Stimulated activated CD8-positive, alpha-beta memory T cell treated with anti-CD3 and anti-CD28 coated beads, Interleukin-7, amount 100 ng/mL, for 48 hours (primary cell): ENCODE data around the gene NEU3.
A peak's percentile ranks its signal among the peaks of the same experiment; 100 is the strongest.
"Not testable (repeated sequence)": the region's sequence is repeated elsewhere in the genome, so short reads cannot be mapped to it uniquely, and the experiment has no call there.

Experiments
- DNase-seq, 2 donors: peaks; one replicate each; pipeline ENCODE4 v3.0.0-alpha.2; 2020; ENCODE audit warnings: low read depth in 1 of 2; ENCODE audit errors: extremely low read depth in 1 of 2

The NEU3 gene

DNA sequence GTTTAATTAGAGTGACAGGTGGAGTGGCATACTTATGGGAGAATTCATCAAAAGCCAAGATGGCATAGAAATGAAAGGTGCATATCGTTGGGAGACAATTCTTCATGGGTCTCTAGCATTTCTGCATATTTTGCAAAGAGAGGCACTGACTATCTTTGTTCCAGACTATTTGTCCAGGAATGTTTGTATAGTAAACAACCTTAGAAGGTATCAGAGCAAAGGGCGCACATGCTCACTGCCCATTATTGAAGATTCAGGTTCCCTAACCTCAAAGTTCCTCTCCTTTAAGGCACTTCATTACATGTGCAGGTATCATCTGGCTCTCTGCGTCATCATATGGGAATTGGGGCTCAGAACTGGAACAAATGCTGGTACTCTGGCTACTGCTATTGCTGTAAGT is 4.7 kb upstream of the NEU3 start:
- no peak for DNase-seq

DNA sequence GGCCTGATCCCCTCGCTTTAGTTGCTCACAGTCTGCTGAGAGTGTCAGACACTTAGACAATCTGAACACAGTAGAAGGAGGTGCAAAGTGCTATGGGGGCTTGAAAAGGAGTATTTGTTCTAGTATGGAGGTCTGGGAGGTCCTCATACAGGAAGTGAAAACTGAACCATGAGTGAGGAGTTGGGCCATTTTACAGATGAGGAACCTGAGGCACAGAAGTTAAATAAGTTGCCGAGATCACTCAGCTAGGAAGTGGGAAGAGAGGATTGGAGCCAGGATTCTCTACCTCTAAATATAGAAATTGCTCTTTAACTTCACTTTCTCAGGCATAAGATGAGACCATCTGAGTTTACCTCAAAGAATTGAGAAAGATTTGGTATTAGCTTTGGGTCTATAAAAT is 4.0 kb upstream of the NEU3 start:
- no peak for DNase-seq

DNA sequence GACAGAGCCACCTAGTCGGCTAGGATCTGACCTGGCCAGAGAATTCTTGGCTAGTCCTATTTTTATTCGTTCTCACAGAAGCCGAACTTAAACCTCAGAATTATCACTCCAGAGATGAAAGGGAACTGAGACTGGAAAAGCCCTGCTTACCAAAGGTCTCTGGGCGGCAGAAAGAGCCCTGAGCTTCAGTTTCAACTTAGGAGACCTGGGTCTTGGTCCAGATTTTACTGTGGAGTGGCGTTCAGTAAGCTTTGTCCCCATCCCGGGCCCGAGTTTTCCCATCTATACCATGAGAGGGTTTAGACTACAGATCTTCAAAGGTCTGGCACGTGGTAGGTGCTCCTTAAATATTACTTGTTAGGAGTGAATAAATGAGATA is 516 bp downstream of the NEU3 start:
- no peak for DNase-seq

DNA sequence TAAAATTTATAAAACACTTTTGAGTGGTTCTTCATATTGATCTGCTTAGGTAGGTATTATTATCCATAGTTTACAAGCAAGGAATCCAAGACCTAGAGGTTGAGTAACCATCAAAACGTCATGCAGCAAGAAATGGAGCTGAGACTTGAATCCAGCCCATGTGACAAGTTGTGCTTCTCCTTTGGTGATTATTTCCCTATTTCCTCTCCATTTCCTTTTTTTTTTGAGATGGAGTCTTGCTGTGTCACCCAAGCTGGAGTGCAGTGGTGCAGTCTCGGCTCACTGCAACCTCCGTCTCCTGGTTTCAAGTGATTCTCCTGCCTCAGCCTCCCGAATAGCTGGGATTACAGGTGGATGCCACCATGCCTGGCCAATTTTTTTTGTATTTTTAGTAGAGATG is 1.4 kb downstream of the NEU3 start:
- DNase-seq, result not testable (repeated sequence)

DNA sequence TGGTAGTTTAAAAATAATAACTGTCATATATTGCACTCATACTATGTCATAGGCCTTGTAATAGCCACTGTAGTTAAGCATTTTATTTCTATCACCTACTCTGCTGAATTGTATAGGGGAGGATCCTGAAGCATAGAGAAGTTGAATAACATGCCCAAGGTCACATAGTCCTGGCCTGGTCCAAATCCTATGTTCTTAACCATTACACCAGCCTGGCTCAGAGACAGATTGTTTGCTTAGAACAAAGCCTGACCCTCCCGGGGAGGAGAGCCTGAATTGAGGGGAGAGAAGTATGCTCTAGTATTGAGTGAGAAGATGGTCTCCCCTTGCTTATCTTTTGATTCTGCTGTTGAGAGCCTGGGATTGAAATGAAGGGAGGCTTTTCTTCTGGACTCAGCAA is 2.2 kb downstream of the NEU3 start:
- DNase-seq, result no peak

DNA sequence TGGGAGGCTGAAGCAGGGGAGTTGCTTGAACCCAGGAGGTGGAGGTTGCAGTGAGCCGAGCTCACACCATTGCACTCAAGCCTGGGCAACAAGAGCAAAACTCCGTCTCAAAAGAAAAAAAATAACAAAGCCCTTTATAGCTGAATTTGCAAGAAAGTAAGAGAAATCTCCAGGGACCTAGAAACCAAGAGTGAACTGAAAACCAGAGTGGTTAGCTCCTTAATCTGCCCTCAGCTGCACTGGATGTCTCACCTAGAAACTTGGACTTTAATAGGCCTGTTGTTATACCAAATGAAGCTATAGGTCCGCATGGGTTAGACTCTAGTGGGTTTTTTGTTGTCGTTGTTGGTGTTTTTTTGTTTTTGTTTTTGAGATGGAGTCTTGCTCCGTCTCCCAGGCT is 4.1 kb downstream of the NEU3 start:
- no peak for DNase-seq

DNA sequence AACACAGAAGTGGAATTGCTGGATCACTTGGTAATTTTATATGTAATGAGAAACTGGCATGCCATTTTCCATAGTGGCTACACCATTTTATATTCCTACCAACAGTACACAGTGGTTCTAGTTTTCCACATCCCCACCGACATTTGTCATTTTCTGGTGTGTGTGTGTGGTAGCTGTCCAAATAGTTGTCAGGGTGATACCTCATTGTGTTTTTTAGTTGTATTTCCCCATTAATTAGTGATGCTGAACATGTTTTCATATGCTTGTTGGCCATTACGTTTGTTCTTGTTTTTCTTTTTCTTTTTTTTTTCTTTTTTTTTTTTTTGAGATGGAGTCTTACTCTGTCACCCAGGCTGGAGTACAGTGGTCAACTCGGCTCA is 12.2 kb downstream of the NEU3 start:
- no peak for DNase-seq

DNA sequence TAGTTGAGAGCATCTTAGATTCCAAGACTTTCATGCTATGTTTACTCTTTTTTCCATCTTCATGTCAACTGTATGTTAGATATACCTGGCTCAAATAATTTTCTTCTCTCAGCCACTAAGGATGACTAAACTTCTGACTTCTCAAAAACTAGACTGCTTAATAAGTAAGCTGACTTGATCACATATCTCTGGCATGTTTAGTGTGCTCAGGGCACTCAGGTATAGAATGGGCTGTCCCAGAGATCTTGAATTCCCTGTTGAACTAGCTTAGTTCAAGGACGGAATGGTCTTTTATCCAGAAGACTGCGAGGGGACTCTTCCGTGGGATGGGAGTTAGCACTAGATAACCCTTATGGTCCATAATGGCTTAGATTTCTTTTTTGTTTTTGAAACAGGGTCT is 13.0 kb downstream of the NEU3 start:
- DNase-seq, result no peak

DNA sequence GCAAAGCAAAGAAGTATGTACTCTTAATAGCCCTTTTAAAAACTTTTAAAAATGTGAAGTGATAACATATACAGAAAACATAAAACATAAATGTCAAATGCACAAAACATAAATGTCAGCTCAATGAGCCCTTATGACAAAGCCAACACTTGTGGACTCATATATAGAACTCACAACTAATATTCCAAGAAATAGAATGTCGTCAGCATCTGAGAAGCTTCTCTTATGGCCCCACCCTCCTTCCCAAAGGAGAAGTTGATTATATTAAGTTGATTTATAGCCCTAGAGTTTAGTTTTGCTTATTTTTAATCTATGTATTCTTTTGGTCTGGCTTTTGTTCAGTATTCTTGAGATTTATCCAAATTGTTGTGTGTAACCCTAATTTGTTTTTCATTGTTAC is 13.8 kb downstream of the NEU3 start:
- DNase-seq, result no peak

DNA sequence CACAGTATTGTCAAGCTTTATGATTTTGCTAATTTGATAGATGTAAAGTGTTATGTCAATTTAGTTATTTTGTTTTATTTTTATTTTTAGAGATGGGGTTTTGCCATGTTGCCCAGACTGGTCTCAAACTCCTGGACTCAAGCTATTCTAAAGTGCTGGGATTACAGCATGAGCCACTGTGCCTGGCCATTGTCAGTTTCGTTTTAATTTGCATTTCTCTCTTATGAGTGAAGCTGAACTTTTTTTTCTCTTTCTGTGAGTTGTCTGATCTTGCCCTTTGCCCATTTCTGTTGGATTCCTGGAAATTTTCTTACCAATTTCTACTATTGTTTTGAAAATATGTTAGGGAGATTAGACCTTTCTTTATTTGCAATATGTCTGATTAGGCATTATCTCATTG is 15.5 kb downstream of the NEU3 start:
- DNase-seq, result no peak

DNA sequence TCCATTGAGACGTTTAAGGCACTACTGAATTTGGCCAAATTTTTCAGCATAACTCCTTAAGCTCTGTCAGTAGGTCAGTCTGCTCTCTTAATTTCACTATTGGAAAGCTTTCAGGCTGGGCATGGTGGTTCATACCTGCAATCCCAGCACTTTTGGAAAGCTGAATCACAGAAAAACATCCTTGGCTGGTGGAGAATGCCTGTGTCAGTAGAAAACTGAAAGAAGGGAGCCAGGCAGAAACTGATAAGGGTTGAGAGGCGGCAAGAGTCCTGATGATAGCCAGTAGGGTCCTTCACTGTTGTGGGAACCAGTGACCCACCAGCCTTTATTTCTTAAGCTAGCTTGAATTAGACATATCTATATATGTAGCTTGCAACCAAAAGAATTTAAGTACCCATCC is 22.6 kb downstream of the NEU3 start:
- DNase-seq, result no peak

DNA sequence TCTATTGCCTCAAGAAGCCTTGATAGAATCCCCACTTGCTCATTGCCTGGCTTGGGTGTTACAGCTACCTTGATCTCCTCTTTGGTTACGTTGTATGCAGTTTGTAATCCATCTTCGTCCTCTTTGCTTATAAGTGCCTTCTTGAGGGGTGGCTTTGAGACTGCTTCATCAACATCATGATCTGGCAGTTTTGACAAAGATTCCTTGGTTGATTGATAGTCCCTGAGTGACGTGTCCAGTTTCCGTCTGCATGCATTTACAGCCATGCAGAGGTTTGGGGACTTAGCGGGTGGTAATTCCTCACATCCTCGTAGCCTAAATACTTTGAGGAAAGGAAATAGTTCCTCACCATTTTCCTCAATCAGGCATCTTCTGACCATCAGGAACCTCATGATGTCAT is 23.1 kb downstream of the NEU3 start:
- no peak for DNase-seq

DNA sequence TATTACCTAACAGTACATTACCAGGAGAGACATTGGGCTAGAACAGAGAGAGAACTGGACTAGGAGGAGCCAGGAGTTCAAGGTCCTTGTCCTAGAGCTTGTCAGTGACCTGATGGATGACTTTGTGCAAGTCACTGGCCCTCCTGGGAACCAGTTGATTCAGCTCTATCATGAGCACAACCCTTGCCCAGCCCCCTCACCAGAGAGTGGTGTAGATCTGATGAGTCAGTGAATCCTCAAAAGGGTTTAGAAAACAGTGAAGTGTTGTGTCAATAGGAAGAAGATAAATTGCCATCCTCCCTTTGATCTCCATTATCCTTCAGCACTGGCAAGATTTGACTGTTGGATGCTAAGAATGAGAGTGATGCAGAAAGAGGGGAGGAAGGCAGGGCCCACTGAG is 24.3 kb downstream of the NEU3 start:
- DNase-seq, result no peak

DNA sequence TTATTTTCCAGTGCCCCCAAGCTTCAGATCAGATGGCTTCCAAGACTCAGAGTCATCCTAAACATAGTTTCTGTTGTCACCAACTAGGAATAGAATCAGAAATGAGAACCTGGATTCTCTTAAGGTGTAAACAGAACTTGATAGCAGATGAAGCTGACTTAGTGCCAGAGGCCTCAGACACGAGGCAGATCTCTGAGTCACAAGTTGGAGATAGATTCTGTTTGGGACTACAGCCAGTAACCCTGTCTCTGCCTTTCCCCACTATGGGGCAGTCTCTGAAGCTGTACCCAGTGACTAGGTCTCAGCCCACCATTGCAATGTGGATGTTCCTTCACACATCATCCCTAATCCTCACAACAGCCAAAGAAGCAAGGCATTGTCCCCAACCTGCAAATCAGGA is 25.4 kb downstream of the NEU3 start:
- DNase-seq, result no peak

DNA sequence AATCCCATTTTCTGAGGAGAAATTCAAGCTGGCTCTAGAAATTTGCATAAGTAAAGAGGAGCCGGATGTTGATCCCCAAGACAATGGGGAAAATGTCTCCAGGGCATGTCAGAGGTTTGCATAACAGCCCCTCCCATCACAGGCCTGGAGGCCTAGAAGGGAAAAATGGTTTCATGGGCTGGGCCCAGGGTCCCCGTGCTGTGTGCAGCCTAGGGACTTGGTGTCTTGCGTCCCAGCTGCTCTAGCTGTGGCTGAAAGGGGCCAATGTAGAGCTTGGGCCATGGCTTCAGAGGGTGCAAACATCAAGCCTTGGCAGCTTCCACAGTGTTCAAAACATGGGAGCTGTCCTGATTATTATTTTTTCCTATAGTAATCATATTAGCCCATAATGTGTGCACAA is 30.5 kb downstream of the NEU3 start:
- DNase-seq, result not testable (repeated sequence)

DNA sequence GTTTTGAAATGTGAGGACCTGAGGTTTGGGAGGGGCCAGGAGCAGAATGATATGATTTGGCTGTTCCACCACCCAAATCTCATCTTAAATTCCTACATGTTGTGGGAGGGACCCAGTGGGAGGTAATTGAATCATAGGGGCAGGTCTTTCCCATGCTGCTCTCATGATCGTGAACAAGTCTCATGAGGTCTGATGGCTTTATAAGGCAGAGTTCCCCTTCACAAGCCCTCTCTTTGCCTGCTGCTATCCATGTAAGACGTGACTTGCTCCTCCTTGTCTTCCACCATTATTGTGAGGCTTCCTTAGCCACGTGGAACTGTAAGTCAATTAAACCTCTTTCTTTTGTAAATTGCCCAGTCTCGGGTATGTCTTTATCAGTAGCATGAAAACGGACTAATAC is 31.6 kb downstream of the NEU3 start:
- not testable (repeated sequence) for DNase-seq

DNA sequence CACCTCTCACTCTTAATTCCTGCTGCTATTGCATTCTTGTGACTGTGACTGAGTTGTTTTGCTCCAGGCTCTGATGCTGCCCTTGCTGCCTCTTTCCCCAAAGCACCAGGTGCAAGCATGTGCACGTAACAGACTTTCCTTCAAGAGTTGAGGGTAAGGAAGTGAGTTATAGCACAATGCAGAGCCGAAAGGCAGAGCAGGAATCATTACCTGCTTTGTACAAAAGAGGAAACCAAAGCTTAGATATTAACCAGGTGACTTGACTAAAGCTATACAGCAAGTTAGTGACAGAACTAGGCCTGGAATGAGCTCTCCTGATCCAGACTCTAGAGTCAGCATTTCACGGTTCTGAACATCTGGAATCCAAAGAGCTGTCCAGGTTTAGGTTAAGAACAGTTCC is 33.6 kb downstream of the NEU3 start:
- DNase-seq, result no peak

DNA sequence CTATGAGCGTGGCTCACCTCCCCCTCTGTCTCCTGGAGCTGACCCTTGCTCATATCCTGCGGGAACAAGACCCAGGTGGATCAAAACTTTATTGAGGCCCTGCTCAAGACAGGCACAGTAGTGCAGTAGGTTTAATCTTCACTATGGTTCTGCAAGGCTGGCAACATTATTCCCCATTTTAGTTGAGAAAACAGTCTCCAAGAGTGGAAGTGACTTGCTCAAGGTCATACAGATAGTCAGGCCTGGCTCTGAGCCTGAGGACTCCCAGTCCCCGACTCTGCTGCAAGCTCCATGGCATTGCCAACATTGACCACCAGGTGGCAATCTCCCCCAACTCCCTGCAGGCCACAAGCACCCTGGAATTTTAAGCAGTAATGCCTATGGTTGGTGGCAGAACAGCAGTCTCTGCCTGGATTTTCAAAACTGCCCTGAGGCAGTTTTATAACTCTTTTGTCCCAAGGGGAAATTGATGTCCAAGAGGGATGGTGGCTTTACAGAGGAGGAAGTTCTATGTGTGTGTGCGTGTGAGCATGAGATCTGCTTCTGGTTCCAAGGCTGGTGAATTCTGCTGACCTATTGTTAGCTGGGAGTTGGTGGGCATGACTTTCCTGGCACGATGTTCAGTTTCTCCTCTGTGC is 34.1 kb downstream of the NEU3 start:
- peak; percentile 13 to 53 for DNase-seq

DNA sequence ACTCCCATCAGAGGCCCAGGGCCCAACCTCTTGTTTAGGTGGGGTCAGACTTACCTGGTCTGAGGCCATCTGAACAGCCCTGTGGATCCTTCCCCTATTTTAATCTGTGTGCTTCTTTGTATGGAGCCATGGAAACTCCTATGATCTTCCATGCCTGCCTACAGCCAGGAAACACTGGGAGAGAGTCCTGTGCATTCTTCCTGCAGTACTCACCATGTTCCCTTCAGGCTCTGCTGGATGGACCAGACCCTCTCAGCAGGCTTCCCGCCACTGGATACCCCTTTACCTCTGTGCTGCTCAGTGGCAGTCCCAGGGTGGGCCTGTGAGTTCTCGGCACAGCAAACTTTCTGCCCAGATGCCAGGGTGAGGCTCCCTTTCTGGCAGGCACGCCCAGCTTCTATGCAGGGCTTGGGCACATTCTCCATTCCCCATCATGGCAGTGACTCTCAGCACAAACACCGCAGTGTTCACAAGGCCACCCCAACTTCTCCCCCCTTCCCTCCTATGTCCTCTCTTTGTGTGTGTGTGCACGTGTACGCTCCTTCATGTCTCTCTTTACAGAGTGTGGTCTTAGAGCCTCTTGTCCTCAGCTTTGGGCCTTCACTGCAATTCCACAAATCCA is 34.8 kb downstream of the NEU3 start:
- DNase-seq, result no peak

DNA sequence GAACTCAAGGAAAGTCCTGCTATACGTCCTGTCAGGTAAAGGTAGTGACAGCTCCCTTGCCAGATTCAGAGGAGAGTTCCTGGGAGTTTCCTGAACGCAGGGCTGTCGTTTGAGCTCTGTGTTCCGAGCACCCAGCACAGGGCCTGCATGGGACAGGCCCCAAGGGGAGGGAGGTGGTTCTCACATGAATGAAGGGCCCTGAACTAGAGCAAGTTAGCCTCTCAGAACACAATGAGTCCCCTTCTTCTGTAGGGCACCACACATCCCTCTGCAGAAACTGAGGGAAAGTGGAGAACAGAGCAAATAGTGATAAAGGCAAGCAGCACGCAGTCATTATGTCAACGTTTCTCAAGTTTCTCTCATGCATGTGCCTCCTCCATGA is 35.3 kb downstream of the NEU3 start:
- no peak for DNase-seq

DNA sequence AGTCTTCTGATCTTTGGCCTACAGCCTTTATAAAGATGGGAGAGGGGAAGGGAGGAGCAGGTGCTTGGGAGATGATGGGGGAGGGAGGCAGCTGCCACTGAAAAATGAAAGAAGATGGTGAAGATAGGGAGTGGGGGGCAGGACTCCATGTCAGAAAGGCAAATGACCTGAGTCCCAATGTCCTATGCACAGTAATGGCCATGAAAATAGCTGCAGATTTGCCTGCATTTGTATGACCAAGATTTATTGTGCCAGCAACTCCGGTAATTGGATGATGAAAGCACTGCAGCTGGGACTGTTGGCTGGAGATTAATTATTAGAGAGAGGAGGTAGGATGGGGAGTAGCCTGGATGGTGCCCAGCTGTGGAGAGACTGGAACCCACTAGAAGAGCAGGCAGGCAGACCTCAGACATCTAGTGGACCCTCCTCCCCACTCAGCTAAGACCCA is 36.1 kb downstream of the NEU3 start:
- no peak for DNase-seq

DNA sequence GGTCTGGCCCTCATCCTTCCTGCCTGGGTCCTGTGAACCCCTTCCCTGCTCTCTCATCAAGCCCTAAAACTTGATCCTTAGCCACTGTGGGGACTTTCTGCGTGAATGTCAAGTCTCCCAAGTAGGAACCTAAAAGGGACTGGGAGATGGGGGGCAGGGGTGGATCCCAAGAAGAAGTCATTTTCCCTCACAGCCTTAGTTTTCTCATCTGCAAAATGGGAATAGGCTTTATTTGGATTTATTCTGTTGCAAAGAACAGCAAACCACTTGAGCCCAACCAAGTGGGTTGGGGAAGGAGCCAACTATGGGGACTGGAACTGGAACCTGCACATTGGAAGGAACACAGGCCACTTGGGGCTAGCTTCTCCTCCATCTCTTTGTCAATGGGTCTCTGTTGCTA is 36.8 kb downstream of the NEU3 start:
- no peak for DNase-seq

DNA sequence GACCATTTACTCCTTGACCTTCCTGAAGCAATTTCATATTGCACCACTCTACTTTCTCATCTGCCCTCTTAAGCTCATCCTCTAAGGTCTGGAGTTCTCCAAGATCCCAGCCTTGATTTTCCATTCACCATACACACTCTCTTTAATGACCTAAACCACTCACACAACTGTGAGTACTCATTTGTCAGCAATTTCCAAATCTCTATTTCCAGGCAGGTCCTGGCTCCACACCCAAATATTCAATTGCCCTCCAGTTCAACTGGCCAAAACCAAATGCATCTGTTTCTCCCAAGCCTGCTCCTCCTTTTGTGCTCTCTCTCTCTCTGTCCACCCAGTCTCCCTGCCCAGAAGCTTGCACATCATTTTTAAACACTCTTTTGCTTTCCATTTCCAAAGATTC is 39.6 kb downstream of the NEU3 start:
- DNase-seq, result no peak
